Measurements from ENCODE around the gene H1-8.

GRCh38 chr3:129563850-129564535, 21.0 kb downstream of the H1-8 start:
- TF ChIP-seq CTCF (IDR thresholded peaks at IDR 0.05) (no peak), POLR2A (IDR thresholded peaks at IDR 0.05) (no peak), EP300 (IDR thresholded peaks at IDR 0.05) (no peak)
